Measurements from ENCODE around the gene NR5A2.

NR5A2 gene

DNA sequence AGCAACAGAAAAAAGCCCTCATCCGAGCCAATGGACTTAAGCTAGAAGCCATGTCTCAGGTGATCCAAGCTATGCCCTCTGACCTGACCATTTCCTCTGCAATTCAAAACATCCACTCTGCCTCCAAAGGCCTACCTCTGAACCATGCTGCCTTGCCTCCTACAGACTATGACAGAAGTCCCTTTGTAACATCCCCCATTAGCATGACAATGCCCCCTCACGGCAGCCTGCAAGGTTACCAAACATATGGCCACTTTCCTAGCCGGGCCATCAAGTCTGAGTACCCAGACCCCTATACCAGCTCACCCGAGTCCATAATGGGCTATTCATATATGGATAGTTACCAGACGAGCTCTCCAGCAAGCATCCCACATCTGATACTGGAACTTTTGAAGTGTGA, 20.7 kb downstream of the NR5A2 start:
- no peak overlapping the region for H3K4me3 ChIP-seq (ENCODE audit: low read depth, low read length)
- no peak for TF ChIP-seq CTCF (IDR thresholded peaks at IDR 0.05; ENCODE audit: low read depth, low read length)

DNA sequence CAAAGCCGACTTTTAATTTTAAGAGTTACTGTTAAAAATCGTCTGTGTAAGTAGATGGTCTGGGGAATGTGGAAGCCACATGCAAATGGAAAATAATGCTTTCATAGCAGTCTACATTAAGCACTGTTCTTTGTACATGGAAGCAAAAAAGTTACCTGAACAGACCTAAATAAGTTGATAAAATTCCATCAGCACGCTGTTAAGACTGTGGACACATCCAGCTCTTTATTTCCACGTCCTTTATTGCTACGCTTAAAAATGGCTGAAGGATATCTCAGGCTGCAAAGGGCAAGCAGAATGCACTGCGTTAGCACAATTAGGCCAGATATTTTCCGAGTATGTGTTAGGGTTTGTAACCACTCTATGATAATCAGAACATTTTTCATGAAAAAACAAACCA, 22.3 kb downstream of the NR5A2 start:
- no peak for TF ChIP-seq CTCF (IDR thresholded peaks at IDR 0.05; ENCODE audit: low read depth, low read length)
- H3K4me3 ChIP-seq (ENCODE audit: low read depth, low read length) = no peak overlapping the region

DNA sequence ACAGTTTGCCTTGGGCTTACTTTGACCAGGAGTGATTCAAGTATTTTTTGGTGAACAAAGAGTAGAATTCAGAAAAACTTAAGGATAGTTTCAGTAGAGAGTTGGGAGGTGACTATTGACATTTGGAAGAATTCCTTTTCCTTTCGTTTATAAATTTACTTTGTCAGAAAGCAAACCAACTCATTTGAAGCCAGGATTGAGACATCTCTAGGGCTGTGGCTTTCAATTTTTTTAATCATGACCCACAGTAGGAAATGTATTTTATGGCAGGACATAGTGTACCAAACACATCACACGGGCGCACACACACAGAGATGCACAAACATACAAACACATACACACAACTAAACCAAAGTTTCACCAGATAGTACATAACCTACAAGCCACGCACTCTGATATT, 24.1 kb downstream of the NR5A2 start:
- TF ChIP-seq CTCF (IDR thresholded peaks at IDR 0.05; ENCODE audit: low read depth, low read length) = no peak
- no peak overlapping the region for H3K4me3 ChIP-seq (ENCODE audit: low read depth, low read length)

- no peak for TF ChIP-seq CTCF (IDR thresholded peaks at IDR 0.05; ENCODE audit: low read depth, low read length)
- no peak overlapping the region for H3K4me3 ChIP-seq (ENCODE audit: low read depth, low read length)
Observed at GRCh38 chr1:200053091-200053490, 25.6 kb downstream of the NR5A2 start.

DNA sequence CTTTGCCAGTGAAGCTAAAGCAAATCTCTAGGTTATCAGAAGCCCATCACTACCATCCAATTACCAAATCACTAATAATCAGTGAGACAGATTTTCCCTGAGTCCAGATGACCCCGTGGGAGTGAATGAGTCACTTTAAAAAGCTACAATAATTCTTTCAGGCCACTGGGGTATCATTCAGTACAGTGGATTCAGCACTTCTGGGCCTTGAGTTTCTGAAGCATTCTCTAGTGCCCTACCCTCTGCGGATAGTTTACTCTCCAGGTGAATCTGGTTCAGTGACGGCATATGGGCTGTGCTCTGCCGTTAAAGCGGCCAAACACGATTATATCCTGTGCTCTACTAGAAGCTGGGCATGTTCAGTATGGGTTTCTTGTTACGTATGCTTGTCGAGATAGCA, 26.1 kb downstream of the NR5A2 start:
- no peak for TF ChIP-seq CTCF (IDR thresholded peaks at IDR 0.05; ENCODE audit: low read depth, low read length)
- no peak overlapping the region for H3K4me3 ChIP-seq (ENCODE audit: low read depth, low read length)

GRCh38 chr1:200058341-200058740, 30.8 kb downstream of the NR5A2 start:
- no peak overlapping the region for H3K4me3 ChIP-seq (ENCODE audit: low read depth, low read length)
- TF ChIP-seq CTCF (IDR thresholded peaks at IDR 0.05; ENCODE audit: low read depth, low read length) = no peak

GRCh38 chr1:200062143-200062542, 34.6 kb downstream of the NR5A2 start:
- TF ChIP-seq CTCF (IDR thresholded peaks at IDR 0.05; ENCODE audit: low read depth, low read length) = no peak

More at GRCh38 chr1:200062143-200062542, 34.6 kb downstream of the NR5A2 start:
- no peak overlapping the region for H3K4me3 ChIP-seq (ENCODE audit: low read depth, low read length)
